Measurements from ENCODE around the gene LMAN2L. TPM values are rescaled to one million over a fixed set of nuclear protein-coding genes. Genes with fewer than 3 reads are reported as not detected.

Gene LMAN2L
- total and polyA plus RNA-seq, 2 donors (not counting 1 experiment from before 2014, with no cell fraction given) = 24.7 to 41.1 TPM

DNA sequence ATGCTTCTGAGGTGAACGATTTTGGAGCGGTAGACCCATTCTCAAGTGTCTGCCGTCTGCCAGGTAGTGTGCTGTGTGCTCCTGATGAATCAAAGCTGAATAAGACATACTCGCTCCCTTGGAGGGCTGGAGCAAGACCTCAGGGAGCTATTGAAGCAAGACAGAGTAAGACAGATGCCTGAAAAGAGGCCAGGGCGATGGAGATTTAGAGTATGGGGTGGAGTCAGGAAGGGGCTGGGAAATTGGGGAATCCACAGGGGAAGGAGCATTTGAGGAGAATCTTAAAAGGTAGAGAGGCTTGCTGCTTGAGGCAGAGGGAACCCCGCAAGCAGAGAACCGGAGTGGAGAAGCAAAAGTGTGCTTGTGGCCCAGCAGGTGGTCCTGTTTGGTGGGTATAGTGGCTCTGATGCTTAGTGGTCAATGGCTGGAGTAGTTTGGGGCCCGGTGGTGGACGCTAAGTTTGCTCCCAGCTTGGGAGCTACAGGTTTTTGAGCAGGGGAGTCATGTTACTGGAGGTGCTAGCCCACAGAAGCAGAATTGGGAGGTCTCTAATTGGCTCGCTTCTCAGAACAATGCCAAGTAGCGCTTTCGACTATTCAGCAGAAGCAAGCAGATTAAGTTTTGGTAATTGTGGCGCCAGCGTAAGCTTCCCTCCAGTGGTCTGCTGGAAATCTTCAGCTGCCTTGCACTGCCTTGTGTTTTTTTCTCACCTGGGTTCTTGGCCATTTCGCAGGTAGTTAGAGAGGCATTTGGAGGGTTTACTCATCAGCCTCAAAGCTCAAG lies 22.9 kb upstream of the LMAN2L start:
- TF ChIP-seq, protein P1, sequence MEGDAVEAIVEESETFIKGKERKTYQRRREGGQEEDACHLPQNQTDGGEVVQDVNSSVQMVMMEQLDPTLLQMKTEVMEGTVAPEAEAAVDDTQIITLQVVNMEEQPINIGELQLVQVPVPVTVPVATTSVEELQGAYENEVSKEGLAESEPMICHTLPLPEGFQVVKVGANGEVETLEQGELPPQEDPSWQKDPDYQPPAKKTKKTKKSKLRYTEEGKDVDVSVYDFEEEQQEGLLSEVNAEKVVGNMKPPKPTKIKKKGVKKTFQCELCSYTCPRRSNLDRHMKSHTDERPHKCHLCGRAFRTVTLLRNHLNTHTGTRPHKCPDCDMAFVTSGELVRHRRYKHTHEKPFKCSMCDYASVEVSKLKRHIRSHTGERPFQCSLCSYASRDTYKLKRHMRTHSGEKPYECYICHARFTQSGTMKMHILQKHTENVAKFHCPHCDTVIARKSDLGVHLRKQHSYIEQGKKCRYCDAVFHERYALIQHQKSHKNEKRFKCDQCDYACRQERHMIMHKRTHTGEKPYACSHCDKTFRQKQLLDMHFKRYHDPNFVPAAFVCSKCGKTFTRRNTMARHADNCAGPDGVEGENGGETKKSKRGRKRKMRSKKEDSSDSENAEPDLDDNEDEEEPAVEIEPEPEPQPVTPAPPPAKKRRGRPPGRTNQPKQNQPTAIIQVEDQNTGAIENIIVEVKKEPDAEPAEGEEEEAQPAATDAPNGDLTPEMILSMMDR (conservative IDR thresholded peaks at IDR 0.05 in 1 of 2, IDR thresholded peaks at IDR 0.05 in 1 of 2; ENCODE audit: low read depth in 1 of 2, low read length in 2 of 2) = no peak
- TF ChIP-seq EZH2 (IDR thresholded peaks at IDR 0.05; ENCODE audit: low read length, missing control alignments) = no peak
- Histone ChIP-seq H4K20me1 (ENCODE audit: control insufficient read depth, extremely low read depth, insufficient read depth, low read length) (no peaks in the 10 kb centered on the region), H3K36me3 (ENCODE audit: control insufficient read depth, insufficient read depth, low read length) (no peaks in the 10 kb centered on the region), H3K79me2 (ENCODE audit: control insufficient read depth, insufficient read depth, low read length) (no peaks in the 10 kb centered on the region), H3K4me2 (ENCODE audit: extremely low read depth, insufficient read depth, low read length) (peak overlapping the region; percentile 86), H3K27me3 (ENCODE audit: control insufficient read depth, insufficient read depth, low read length) (no peaks in the 10 kb centered on the region), H3K9me3 (ENCODE audit: control insufficient read depth, insufficient read depth, low read depth, low read length) (no peaks in the 10 kb centered on the region), H3K27ac (ENCODE audit: insufficient read depth, low read length) (no peak overlapping the region), H3K9ac (ENCODE audit: insufficient read depth, low read length) (no peak overlapping the region), H3K4me3 (replicated peaks in 1 of 4; ENCODE audit: control extremely low read depth in 1 of 4, insufficient read depth in 1 of 4, low read depth in 3 of 4, low read length in 4 of 4) (peak overlapping the region; percentile 28 to 72 (median 42)), H2AFZ (ENCODE audit: low read length) (no peak overlapping the region), H3K4me1 (ENCODE audit: control insufficient read depth, extremely low read depth, insufficient read depth, low read length) (peaks cover 4% of the 10 kb centered on the region)
- DNase-seq (ENCODE audit: low read depth in 2 of 2) = peak in 1 of 2 donors; percentile 54

DNA sequence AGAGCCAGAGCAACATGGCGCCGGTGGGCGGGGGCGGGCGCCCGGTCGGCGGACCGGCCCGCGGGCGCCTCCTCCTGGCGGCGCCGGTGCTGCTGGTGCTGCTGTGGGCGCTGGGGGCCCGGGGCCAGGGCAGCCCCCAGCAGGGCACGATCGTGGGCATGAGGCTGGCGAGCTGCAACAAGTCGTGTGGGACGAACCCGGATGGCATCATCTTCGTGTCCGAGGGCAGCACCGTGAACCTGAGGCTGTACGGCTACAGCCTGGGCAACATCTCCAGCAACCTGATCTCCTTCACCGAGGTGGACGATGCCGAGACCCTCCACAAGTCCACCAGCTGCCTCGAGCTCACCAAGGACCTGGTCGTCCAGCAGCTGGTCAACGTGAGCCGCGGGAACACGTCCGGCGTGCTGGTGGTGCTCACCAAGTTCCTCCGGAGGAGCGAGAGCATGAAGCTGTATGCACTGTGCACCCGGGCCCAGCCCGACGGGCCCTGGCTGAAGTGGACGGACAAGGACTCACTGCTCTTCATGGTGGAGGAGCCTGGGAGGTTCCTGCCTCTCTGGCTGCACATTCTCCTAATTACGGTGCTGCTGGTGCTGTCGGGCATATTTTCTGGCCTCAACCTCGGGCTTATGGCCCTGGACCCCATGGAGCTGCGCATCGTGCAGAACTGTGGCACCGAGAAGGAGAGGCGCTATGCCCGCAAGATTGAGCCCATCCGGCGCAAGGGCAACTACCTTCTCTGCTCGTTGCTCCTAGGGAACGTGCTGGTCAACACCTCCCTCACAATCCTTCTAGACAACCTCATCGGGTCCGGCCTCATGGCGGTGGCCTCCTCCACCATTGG lies 21.3 kb upstream of the LMAN2L start:
- DNase-seq (ENCODE audit: low read depth in 2 of 2) = peak; percentile 27 to 34
- H3K27me3 ChIP-seq (ENCODE audit: control insufficient read depth, insufficient read depth, low read length) = no peaks in the 10 kb centered on the region
- peak overlapping the region; percentile 57 to 80 (median 74) for H3K4me3 ChIP-seq (replicated peaks in 1 of 4; ENCODE audit: control extremely low read depth in 1 of 4, insufficient read depth in 1 of 4, low read depth in 3 of 4, low read length in 4 of 4)
- peak overlapping the region; percentile 100 for H2AFZ ChIP-seq (ENCODE audit: low read length)
- TF ChIP-seq EZH2 (IDR thresholded peaks at IDR 0.05; ENCODE audit: low read length, missing control alignments) = no peak
- TF ChIP-seq, protein P1 (conservative IDR thresholded peaks at IDR 0.05 in 1 of 2, IDR thresholded peaks at IDR 0.05 in 1 of 2; ENCODE audit: low read depth in 1 of 2, low read length in 2 of 2) = peak; percentile 16 to 20
- H3K36me3 ChIP-seq (ENCODE audit: control insufficient read depth, insufficient read depth, low read length) = no peaks in the 10 kb centered on the region
- no peaks in the 10 kb centered on the region for H3K9me3 ChIP-seq (ENCODE audit: control insufficient read depth, insufficient read depth, low read depth, low read length)
- H3K27ac ChIP-seq (ENCODE audit: insufficient read depth, low read length) = peak overlapping the region; percentile 31
- peak overlapping the region; percentile 81 for H3K4me2 ChIP-seq (ENCODE audit: extremely low read depth, insufficient read depth, low read length)
- no peaks in the 10 kb centered on the region for H4K20me1 ChIP-seq (ENCODE audit: control insufficient read depth, extremely low read depth, insufficient read depth, low read length)
- no peaks in the 10 kb centered on the region for H3K79me2 ChIP-seq (ENCODE audit: control insufficient read depth, insufficient read depth, low read length)
- H3K9ac ChIP-seq (ENCODE audit: insufficient read depth, low read length) = peak overlapping the region; percentile 57
- peaks cover 4% of the 10 kb centered on the region for H3K4me1 ChIP-seq (ENCODE audit: control insufficient read depth, extremely low read depth, insufficient read depth, low read length)
